GM21367 (cell line): Measurements from ENCODE around the gene KRT28.
"Not testable (repeated sequence)": the region's sequence is repeated elsewhere in the genome, so short reads cannot be mapped to it uniquely, and the experiment has no call there.

Source experiments
- ATAC-seq: cut with Tn5 transposase; IDR thresholded peaks from one replicate; pipeline ENCODE4 v1.9.1; 2021; ENCODE audit not compliant: unreplicated experiment

The KRT28 gene

DNA sequence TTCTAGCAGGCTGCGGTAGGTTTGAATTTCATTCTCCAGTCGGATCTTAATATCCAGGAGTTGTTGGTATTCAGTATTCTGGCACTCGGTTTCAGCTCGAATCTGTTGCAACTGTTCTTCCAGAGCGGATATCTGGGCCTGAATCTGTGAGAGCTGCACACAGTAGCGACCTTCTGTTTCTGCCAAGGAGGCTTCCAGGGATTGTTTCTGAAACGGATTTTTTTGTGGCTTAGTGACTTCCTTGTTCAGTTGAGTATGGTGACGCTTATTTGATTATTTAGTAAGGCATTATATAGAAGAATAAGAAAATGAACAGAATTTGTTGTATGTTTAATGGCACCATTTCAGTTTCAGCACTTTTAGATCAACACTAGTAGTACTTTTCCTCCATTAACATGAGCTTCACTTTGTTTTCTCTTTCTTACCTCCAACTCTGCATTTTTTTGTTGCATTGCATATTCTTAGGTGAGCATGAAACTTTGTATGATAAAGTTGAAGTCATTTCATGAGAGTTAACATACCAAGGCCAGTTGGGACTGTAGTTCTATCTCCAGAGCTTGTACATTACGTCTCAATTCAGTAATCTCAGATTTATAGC lies 19.9 kb upstream of the KRT28 start:
- ATAC-seq = no peak

DNA sequence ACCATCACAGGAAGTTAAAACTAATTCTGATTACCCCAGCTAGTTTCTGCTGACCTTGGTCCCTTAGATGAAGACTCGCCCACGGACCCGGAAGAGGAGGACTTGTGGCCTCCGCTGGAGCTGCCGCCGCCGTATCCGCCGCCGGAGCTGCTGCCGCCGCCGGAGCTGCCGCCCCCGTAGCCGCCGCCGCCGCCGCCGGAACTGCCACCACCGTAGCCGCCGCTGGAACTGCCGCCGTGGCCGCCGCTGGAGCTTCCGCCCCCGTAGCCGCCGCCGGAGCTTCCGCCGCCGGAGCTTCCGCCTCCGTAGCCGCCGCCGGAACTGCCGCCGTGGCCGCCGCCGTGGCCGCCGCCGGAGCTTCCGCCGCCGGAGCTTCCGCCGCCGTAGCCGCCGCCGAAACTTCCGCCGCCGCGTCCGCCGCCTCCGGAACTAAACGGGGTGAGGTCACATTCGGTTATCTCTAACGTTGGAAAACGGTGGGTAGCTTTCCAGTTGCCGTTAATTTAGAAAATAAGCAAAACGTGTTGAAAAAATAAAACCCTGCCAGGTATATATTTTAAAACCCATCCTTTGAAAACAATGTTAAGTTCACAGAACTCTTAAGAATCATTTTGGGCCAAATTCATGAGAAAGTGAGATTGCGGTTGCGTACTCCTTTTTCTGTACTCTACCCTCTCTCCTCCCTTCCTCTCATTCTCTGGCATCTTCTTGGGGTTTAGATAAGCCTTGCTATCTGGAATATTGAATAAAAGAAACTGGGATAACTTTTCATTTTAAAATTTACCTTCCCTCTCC lies 19.2 kb upstream of the KRT28 start:
- ATAC-seq = no peak

DNA sequence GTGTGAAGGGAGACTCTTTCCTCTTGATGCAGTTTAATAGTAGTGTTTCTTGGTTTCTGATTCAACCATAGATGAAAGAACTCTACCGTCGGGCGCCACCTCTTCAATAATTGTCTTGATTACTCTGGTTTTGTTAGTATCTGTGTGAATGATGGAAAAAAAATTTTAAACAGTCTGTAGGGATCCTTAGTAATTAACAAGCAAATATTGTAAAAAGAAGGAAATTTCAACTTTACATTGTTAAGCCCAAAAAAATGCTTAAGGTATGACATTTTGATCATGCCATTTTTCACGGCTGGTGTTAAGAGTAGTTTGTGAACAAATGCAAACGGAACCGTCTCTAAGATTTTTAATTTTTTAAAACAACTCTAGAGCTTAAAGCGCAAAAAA lies 18.6 kb upstream of the KRT28 start:
- ATAC-seq = no peak

DNA sequence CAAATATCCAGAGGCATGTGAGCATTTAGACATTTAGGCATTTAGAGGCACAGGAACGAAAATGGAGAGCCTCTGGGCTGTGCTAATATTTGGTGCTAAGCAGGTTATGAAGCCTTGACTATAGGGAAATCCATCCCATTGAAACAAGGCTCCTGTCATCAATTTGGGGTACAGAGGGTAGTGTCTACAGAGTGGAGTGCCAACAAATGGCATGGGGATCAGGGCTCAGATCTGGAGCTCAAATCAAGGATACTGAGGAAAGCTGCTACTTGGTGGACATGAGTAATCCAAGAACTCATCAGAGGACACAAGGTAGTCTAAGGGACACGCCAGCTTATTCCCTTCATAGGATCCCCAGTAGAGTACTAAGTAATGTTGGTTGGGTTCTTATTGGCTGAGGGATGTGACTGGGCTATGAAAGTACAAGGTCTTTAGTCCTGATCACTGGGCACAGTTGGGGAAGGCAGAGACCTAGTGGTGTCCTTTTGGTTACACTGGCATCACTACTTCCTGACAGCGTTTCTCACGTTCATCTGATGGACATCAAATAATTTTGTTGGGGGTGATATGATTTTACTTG lies 17.4 kb upstream of the KRT28 start:
- no peak for ATAC-seq

DNA sequence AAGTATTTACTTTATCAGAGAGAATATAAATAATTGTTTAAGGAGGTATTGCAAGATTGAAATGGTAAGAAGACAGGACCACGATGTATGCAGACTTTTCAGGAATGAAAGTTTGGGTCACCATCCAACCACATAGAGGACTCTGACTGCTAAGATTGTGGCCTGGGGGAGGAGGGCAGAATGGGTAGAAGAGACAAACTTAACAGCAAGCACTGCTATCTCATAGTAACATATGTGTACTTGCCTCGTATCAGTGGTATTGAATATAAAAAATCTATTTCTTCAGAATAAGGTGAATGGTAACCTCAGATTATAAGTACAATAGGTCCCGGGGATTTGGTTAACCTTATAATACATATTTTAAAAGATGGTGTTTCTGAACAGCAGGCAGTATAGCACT lies 16.8 kb upstream of the KRT28 start:
- no peak for ATAC-seq

DNA sequence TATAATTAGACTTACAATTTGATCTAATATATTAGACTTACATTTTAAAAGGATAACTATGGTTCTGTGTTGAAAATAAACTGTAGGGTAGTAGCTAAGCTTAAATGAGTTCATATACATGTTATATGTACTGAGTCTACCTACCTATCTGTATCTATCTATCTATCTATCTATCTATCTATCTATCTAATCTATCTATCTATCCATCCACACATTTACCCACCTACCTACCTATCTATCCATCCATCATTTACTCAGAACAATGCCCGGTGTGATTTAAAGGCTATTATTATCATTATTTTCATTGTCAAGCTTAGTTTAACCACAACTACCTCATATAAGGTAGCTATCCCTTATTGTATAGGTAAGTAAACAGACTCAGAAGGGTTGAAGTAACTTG lies 15.6 kb upstream of the KRT28 start:
- ATAC-seq = no peak

DNA sequence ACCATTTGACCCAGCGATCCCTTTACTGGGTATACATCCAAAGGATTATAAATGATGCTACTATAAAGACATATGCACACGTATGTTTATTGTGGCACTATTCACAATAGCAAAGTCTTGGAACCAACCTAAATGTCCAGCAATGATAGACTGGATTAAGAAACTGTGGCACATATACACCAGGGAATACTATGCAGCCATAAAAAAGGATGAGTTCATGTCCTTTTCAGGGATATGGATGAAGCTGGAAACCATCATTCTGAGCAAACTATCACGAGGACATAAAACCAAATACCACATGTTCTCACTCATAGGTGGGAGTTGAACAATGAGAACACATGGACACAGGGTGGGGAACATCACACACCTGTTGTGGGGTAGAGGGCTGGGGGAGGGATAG lies 14.9 kb upstream of the KRT28 start:
- ATAC-seq = not testable (repeated sequence)

DNA sequence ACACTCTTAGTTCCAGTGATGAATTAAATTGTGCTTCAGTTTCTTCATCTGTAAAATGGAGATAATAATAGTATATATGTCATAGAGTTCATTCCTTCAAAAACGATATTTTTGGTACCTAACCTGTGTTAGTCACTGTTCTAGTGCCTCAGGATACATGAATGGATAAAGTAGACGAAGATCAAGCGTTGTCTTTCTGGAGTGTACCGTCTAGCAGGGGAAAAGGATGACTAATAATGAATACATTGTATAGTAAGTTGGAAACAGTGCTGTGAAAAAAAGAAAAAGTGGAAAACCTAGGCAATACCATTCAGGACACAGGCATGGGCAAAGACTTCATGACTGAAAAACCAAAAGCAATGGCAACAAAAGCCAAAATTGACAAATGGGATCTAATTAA lies 14.0 kb upstream of the KRT28 start:
- no peak for ATAC-seq

DNA sequence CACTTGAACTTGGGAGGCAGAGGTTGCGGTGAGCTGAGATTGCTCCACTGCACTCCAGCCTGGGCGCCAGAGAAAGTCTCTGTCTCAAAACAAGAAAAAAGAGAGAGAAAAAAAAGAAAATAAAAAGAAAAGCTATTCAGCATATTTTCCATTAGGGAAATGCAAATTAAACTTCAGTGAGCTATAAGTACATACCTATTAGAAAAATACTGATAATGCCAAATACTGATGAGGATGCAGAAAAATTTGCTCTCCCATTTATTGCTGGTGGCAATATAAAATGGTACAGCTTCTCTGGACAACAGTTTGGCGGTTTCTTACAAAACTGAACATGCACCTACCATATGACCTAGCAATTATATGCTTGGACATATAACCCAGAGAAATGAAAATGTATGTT lies 12.9 kb upstream of the KRT28 start:
- no peak for ATAC-seq

DNA sequence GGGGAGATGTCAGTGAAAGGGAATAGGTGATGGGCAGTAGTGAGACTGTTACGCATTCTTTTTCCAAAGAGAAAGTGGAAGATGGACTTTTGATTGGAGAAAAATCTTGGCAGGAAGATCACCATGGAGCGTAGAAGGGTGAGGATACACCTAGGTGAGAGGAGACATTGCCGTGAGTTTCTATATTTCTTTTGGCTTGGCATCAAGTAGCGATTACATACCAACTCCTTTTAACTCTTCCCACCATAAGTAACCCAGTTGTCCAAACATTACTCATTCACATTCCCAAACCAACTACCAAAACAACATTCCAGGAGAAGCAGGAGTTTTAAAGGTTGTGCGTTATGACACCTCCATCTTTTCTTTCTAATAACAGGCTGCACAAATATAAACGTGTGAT lies 10.7 kb upstream of the KRT28 start:
- no peak for ATAC-seq

DNA sequence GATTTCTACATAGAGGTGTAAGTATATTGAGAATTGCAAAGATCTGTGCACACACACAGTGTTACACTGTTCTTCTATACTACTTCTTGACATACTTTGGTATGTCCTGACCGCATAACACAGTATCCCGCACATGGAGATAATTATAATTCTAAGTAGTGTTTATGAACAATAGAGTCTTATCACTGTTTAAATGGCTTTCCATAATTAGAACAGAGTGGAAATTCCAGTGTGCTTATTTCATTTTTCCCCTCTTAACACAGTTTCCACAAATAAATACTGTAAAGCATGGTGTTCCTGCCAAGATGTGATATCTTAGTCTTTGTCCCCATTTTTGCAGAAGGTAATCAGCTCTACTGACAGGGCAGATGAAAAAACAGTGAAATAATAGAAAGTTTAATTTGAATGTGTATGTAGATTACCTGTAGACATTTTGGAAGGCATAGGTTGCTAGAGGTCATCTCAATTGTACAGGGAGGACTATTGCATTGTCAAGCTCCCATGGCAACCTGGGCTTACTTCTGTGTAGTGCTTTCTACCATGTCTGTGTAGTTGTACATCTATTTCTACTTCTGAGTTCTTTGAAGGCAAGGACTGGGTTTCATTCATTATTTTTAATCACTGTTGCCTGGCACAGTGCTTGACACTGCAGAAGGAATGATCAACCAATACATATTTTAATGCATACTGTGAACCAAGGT lies 10.1 kb upstream of the KRT28 start:
- no peak for ATAC-seq

DNA sequence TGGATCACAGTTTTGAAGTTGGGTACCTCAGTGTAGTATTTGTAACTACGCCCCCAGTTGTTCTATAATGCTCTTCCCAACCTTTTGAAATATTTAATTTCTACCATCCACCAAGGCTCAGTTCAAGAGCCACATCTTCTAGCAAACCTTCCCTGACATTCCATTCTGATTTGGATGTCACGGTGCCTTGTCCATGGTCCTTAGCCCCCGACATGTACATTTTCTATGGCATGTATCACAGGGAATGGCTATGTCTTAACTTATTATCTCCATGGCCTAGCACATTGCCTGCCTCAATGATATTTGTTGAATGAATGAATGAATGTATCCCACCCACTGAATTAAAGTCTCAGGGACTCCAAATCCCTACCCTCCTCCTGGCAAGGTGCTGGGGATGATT lies 6.4 kb upstream of the KRT28 start:
- no peak for ATAC-seq

DNA sequence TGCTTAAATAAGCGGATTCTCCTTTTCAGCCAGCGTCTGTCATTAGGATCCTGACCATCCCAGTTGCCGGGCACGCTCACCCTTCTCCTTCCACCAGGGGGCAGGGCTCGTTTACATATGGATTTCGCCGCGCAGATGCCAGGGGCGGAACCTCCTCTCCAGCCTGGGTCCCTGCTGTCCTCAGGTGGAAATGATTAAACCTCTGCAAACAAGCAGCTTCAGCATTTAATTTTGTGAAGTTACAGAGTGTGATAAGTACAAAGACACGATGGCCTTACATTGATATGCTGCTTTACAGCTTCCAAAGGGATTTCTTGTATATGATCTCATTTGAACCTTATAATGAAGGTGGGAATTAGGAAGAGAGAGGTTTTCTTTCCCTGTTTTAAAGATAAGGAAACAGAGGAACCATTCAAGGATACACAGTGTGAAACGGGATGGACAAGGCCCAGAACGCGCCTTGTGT lies 3.9 kb upstream of the KRT28 start:
- no peak for ATAC-seq

DNA sequence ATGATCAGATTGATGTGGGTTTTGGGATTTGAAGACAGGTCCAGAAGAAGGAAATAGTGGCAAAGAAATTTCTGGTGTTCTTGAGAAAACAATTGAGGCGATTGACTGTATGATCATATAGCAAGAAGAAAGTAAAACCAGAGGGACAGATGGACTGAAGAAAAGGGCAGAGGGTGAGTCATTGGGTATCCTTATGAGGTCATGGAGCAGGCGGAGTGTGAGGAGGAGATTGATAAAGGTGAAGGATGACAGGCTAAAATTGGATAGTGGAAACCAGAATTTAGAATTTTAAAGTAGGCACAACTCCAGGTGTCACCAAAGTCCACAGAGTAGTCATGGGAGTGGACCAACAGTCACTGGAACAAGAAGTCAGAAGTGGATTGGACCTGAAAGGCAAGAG lies 1.4 kb upstream of the KRT28 start:
- no peak for ATAC-seq

DNA sequence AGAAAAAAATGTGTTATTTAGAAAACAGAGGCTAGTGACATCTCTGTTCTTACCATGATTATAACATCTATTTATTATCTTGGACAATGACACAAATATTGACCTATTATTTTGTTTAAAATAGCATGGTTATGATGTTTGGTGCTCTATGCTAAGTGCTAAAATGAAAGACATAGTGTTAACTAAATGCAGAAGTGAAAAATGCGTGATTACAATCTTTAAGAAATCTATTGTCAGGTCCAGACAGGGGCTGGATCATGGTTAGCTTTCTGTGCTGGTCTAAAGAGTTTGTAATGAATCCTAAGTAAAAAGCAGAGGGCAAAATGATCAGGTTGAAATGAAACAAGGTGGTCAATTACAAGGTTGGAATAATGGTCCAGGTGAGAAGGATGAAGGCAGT lies 622 bp upstream of the KRT28 start:
- no peak for ATAC-seq

DNA sequence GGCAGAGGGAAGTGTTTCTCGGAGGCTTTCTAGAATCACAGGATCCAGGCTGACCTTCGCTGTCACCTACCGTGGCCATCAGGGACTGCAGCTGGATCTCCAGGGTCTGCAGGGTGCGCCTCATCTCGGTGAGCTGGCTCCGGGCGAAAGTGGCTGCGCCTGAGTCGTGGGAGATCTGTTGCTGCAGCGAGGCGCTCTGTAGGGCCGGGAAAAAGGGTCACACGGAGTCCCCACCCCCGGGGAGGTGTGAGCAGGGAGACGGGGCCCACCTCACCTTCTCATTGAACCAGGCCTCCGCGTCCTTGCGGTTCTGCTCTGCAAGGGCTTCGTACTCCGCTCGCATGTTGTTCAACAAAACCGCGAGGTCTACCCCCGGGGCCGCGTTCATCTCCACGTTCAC lies 2.9 kb downstream of the KRT28 start:
- ATAC-seq = no peak

DNA sequence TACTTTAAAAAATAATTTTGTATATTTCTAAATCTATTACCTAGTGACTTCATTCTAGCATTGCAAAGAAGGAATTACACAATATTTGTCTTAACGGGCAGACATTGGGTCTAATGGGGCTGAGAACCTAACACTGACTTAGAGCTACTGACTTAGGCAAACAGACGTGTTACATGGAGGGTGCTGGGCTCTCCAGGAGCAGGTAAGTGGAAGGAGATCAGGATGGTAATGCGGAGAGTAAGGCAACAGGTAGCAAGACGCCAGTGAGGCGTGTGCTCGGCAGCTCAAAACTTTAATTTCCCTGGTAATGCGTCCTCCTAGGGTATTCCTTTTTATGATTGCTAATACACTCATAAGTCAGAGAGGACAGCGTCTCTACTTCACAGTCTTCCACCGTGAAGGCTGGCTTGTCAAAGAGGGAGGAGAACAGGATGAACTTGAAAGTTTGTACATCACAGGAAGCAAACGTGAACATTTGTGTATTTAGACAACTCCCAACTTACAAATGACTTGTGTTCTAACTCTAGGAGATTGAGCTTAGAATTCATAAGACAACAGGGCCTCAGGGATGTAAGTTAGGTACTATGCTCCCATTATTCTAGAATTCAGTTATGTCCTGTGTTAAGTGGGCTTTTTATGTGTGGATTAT lies 4.6 kb downstream of the KRT28 start:
- ATAC-seq = no peak

DNA sequence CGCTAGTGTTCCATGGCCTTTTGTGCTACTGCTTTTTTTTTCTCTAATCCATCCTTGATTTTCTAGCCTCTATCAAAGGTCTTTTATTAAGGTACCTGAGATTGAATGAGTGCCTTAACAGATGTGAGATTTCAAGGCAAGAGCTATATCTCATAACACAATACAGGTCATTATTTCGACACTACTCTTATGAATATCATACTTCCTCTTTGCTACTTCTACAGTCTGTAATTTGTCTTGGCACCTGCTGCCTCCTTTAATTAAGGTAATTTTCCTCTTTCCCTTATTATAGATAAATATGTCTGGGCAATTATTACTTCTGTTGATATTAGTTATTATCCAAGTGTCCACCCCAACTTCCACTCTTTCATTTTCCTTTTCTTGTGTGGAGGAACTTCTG lies 5.3 kb downstream of the KRT28 start:
- no peak for ATAC-seq

DNA sequence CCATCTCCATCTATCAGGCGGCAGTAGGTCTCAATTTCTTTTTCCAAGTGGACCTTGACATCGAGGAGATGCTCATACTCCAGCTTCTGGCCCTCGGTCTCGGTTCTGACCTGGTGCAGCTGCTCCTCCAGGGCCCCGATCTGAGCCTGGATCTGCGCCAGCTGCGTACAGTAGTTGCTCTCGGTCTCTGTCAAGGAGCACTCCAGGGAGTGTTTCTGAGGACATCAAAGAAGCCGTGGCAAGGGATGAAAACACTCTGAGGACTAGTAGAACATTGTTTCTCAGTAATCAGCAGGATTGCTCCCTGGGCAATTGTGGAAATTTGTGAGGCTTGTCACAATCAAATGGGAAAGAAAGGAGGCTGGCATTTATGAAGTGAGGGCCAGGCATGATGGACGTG lies 5.9 kb downstream of the KRT28 start:
- ATAC-seq = no peak

DNA sequence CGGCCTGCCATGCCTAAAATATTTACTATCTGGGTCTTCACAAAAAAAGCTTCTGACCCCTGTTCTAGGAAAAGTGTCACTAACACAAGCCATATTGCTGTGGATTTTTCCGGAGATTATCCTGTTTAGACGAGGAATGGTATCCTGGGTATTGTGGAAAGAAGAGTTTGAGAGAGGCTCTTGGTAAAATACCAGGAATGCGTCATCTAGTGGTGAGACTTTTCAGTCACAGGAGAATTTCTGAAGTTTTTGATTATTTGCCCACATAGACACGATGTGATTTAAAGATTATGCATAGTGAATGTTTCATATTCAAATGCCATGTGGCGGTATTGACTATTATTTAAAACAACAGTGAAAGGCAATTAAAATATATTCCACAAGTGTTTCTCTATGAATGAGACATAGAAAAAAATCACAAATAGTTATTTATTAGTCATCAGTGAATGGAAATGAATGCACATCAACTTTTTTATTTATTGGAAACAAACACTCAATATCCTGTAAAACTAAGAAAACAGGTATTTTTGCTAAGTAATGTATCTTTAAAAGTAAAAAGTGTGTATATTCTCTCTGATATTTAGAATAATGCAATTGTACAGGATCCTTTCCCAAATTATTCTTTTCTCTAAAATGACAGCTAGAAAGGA lies 7.8 kb downstream of the KRT28 start:
- no peak for ATAC-seq

DNA sequence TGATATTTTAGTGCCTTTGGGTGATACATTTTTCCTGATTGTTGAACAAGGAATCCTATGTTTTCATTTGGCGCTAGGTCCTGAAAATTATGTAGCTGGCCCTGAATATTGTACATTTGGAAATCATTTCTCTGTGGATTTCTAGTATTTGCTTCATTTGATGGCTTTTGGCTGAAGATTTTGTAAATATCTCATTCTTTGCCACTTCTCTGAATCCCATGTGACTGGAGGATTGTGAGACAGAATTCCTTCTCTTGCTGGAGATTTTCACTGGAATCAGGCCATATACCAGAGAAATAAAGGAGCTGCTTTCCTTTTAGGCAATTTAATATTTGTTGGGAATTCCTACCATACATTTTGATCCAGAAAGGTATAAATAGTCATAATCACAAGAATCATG lies 8.6 kb downstream of the KRT28 start:
- ATAC-seq = no peak
